ENCODE data around the gene ZSWIM5. TPM values are rescaled to one million over a fixed set of nuclear protein-coding genes. Genes with fewer than 3 reads are reported as not detected.

The ZSWIM5 gene
- total RNA-seq, 1 donor from 2014 or later, result 0.84 TPM

DNA sequence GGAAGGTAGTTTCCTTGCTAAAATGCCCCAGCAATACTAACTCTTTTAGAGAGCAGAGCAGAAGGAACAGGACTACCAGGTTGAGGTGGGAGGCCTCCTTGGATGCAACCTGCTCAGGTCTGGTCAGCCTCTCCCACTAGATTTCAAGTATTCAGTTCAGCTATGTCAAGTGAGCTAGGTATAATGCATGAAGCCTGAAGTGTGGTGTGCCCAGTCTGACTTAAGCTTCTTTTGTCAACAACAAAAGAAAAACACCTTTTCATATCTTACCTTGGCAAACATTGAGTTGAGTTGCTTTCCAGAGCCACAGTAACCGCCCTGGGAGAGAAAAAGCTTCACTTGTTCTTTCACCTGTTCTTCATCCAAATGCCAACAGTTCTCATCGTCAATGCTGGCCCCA, 146.6 kb downstream of the ZSWIM5 start:
- no peak for DNase-seq (ENCODE audit: low read depth)
- H3K4me3 ChIP-seq (ENCODE audit: low read depth, low read length), result no peak overlapping the region
- TF ChIP-seq, protein P1, sequence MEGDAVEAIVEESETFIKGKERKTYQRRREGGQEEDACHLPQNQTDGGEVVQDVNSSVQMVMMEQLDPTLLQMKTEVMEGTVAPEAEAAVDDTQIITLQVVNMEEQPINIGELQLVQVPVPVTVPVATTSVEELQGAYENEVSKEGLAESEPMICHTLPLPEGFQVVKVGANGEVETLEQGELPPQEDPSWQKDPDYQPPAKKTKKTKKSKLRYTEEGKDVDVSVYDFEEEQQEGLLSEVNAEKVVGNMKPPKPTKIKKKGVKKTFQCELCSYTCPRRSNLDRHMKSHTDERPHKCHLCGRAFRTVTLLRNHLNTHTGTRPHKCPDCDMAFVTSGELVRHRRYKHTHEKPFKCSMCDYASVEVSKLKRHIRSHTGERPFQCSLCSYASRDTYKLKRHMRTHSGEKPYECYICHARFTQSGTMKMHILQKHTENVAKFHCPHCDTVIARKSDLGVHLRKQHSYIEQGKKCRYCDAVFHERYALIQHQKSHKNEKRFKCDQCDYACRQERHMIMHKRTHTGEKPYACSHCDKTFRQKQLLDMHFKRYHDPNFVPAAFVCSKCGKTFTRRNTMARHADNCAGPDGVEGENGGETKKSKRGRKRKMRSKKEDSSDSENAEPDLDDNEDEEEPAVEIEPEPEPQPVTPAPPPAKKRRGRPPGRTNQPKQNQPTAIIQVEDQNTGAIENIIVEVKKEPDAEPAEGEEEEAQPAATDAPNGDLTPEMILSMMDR (IDR thresholded peaks at IDR 0.05; ENCODE audit: insufficient read depth, low read length, poor library complexity, severe bottlenecking), result no peak
- H3K36me3 ChIP-seq (ENCODE audit: control insufficient read depth, insufficient read depth, low read length), result no peaks in the 10 kb centered on the region
- H3K27me3 ChIP-seq (ENCODE audit: control insufficient read depth, insufficient read depth, low read length), result no peaks in the 10 kb centered on the region

DNA sequence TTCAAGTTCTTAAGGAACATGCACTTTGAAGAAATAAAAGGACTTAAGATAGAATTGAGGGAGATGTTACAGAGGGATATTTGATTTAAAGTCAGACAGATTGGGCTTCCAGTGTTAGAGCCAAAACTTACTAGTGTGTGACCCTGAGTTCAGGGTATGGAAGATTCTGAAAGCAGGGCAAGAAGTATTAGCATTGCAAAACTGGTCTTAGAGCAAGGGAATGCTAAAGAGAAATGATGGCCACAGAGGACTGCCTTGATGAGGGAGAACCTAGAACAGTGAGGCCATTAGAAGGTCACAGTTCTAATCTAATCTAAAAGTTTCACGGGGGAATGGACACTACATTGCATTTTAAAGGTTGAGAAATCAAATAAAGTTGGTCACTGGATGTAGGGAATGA, 148.9 kb downstream of the ZSWIM5 start:
- TF ChIP-seq, protein P1 (IDR thresholded peaks at IDR 0.05; ENCODE audit: insufficient read depth, low read length, poor library complexity, severe bottlenecking), result no peak
- Histone ChIP-seq H3K36me3 (ENCODE audit: control insufficient read depth, insufficient read depth, low read length) (no peaks in the 10 kb centered on the region), H3K27me3 (ENCODE audit: control insufficient read depth, insufficient read depth, low read length) (no peaks in the 10 kb centered on the region), H3K4me3 (ENCODE audit: low read depth, low read length) (no peak overlapping the region)
- DNase-seq (ENCODE audit: low read depth), result no peak

GRCh38 chr1:45051005-45051772, 155.2 kb downstream of the ZSWIM5 start:
- no peak for DNase-seq (ENCODE audit: low read depth)
- no peaks in the 10 kb centered on the region for H3K36me3 ChIP-seq (ENCODE audit: control insufficient read depth, insufficient read depth, low read length)

DNA sequence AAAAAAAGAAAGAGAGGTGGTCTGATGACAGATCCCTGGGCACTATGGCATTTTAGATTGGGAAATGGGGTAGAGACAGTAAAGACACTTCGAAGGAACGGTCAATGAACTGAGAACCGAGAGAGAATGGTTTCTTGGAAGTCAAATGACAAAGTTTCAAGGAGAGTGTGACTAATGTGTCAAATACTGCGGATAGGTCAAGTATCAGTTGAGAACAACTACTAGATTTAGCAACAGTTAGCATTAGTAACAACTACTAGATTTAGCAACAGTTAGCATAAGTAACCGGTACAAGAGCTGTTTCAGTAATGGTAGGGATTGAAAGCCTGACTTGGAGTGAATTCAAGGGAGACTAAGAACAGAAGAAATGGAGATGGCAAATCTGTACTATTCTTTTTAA, 159.4 kb downstream of the ZSWIM5 start:
- TF ChIP-seq, protein P1 (IDR thresholded peaks at IDR 0.05; ENCODE audit: insufficient read depth, low read length, poor library complexity, severe bottlenecking), result no peak
- Histone ChIP-seq H3K36me3 (ENCODE audit: control insufficient read depth, insufficient read depth, low read length) (no peaks in the 10 kb centered on the region), H3K4me3 (ENCODE audit: low read depth, low read length) (no peak overlapping the region), H3K27me3 (ENCODE audit: control insufficient read depth, insufficient read depth, low read length) (no peaks in the 10 kb centered on the region)
- no peak for DNase-seq (ENCODE audit: low read depth)

More at GRCh38 chr1:45051005-45051772, 155.2 kb downstream of the ZSWIM5 start:
- TF ChIP-seq, protein P1 (IDR thresholded peaks at IDR 0.05; ENCODE audit: insufficient read depth, low read length, poor library complexity, severe bottlenecking), result no peak
- Histone ChIP-seq H3K4me3 (ENCODE audit: low read depth, low read length) (no peak overlapping the region), H3K27me3 (ENCODE audit: control insufficient read depth, insufficient read depth, low read length) (no peaks in the 10 kb centered on the region)

DNA sequence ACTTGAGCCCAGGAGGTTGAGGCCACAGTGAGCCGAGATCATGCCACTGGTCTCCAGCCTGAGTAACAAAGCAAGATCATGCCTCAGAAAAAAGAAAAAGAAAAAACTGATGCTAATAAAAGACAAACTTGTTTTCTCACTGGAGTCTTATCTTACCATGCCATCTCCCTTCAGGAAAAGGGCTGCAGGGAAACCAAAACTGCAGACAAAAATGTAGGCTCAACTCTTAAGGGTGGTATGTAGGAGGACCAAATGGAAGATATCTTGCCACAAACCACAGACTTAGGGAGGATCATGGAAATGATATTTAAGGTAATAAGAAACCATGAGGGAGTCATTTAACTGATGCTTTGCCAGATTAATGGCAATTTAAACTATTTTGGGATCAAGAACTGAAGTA, 161.5 kb downstream of the ZSWIM5 start:
- H3K36me3 ChIP-seq (ENCODE audit: control insufficient read depth, insufficient read depth, low read length), result no peaks in the 10 kb centered on the region
- DNase-seq (ENCODE audit: low read depth), result no peak

More for the DNA sequence above, 161.5 kb downstream of the ZSWIM5 start:
- TF ChIP-seq, protein P1 (IDR thresholded peaks at IDR 0.05; ENCODE audit: insufficient read depth, low read length, poor library complexity, severe bottlenecking), result no peak
- Histone ChIP-seq H3K27me3 (ENCODE audit: control insufficient read depth, insufficient read depth, low read length) (no peaks in the 10 kb centered on the region), H3K4me3 (ENCODE audit: low read depth, low read length) (no peak overlapping the region)
